ENCODE measurements around the gene SPOP.

The SPOP gene

GRCh38 chr17:49677134-49677932, 564 bp downstream of the SPOP start (continued):
- TF ChIP-seq, protein P1, sequence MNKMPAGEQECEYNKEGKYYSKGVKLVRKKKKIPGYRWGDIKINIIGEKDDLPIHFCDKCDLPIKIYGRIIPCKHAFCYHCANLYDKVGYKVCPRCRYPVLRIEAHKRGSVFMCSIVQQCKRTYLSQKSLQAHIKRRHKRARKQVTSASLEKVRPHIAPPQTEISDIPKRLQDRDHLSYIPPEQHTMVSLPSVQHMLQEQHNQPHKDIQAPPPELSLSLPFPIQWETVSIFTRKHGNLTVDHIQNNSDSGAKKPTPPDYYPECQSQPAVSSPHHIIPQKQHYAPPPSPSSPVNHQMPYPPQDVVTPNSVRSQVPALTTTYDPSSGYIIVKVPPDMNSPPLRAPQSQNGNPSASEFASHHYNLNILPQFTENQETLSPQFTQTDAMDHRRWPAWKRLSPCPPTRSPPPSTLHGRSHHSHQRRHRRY (tag by site-specific recombination; IDR thresholded peaks at IDR 0.05), result 0 out of 2 replicates have a peak, but pooled peaks have one; percentile 45
- no peak for TF ChIP-seq ZNF560 (tag by site-specific recombination; IDR thresholded peaks at IDR 0.05; ENCODE audit: borderline replicate concordance)
- TF ChIP-seq, protein P2, sequence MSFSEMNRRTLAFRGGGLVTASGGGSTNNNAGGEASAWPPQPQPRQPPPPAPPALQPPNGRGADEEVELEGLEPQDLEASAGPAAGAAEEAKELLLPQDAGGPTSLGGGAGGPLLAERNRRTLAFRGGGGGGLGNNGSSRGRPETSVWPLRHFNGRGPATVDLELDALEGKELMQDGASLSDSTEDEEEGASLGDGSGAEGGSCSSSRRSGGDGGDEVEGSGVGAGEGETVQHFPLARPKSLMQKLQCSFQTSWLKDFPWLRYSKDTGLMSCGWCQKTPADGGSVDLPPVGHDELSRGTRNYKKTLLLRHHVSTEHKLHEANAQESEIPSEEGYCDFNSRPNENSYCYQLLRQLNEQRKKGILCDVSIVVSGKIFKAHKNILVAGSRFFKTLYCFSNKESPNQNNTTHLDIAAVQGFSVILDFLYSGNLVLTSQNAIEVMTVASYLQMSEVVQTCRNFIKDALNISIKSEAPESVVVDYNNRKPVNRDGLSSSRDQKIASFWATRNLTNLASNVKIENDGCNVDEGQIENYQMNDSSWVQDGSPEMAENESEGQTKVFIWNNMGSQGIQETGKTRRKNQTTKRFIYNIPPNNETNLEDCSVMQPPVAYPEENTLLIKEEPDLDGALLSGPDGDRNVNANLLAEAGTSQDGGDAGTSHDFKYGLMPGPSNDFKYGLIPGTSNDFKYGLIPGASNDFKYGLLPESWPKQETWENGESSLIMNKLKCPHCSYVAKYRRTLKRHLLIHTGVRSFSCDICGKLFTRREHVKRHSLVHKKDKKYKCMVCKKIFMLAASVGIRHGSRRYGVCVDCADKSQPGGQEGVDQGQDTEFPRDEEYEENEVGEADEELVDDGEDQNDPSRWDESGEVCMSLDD (tag by site-specific recombination; IDR thresholded peaks at IDR 0.05), result peak; percentile 98
- no peak for TF ChIP-seq ZNF26 (tag by site-specific recombination; IDR thresholded peaks at IDR 0.05)
- TF ChIP-seq ZNF521 (tag by site-specific recombination; IDR thresholded peaks at IDR 0.05), result no peak
- 0 out of 2 replicates have a peak, but pooled peaks have one; percentile 47 for TF ChIP-seq ZNF837 (tag by site-specific recombination; IDR thresholded peaks at IDR 0.05)
- TF ChIP-seq ZNF670 (tag by site-specific recombination; IDR thresholded peaks at IDR 0.05; ENCODE audit: low read depth), result no peak
- no peak for TF ChIP-seq ZBTB17 (tag by site-specific recombination; IDR thresholded peaks at IDR 0.05)
- peak; percentile 38; the same call in 1 of the 2 replicates for TF ChIP-seq ZNF423 (tag by site-specific recombination; IDR thresholded peaks at IDR 0.05)
- TF ChIP-seq KLF7 (tag by site-specific recombination; IDR thresholded peaks at IDR 0.05; ENCODE audit: borderline replicate concordance), result no peak
- no peak for TF ChIP-seq ZNF596 (tag by site-specific recombination; IDR thresholded peaks at IDR 0.05)
- TF ChIP-seq SCRT1 (tag by site-specific recombination; IDR thresholded peaks at IDR 0.05; ENCODE audit: borderline replicate concordance), result peak; percentile 91
- no peak for TF ChIP-seq ZNF639 (tag by site-specific recombination; IDR thresholded peaks at IDR 0.05)
- TF ChIP-seq KLF10 (tag by site-specific recombination; IDR thresholded peaks at IDR 0.05), result peak; percentile 29; the same call in 1 of the 2 replicates
- peak; percentile 42; the same call in 1 of the 2 replicates for TF ChIP-seq ZNF335 (tag by site-specific recombination; conservative IDR thresholded peaks at IDR 0.05)
- TF ChIP-seq ZNF707 (tag by site-specific recombination; IDR thresholded peaks at IDR 0.05), result no peak
- 0 out of 2 replicates have a peak, but pooled peaks have one; percentile 19 for TF ChIP-seq YY1 (tag by site-specific recombination; IDR thresholded peaks at IDR 0.05)
- TF ChIP-seq, protein P3, sequence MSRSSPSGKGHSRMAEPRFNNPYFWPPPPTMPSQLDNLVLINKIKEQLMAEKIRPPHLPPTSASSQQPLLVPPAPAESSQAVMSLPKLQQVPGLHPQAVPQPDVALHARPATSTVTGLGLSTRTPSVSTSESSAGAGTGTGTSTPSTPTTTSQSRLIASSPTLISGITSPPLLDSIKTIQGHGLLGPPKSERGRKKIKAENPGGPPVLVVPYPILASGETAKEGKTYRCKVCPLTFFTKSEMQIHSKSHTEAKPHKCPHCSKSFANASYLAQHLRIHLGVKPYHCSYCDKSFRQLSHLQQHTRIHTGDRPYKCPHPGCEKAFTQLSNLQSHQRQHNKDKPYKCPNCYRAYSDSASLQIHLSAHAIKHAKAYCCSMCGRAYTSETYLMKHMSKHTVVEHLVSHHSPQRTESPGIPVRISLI (tag by site-specific recombination; IDR thresholded peaks at IDR 0.05), result no peak
- 0 out of 2 replicates have a peak, but pooled peaks have one; percentile 44 for TF ChIP-seq ZNF169 (tag by site-specific recombination; IDR thresholded peaks at IDR 0.05)
- TF ChIP-seq ZBTB1 (tag by site-specific recombination; IDR thresholded peaks at IDR 0.05), result 0 out of 2 replicates have a peak, but pooled peaks have one; percentile 84
- TF ChIP-seq ZNF561 (tag by site-specific recombination; IDR thresholded peaks at IDR 0.05; ENCODE audit: borderline replicate concordance), result 0 out of 2 replicates have a peak, but pooled peaks have one; percentile 12
- TF ChIP-seq GLIS2 (tag by site-specific recombination; IDR thresholded peaks at IDR 0.05), result peak; percentile 99
- TF ChIP-seq, protein P4, sequence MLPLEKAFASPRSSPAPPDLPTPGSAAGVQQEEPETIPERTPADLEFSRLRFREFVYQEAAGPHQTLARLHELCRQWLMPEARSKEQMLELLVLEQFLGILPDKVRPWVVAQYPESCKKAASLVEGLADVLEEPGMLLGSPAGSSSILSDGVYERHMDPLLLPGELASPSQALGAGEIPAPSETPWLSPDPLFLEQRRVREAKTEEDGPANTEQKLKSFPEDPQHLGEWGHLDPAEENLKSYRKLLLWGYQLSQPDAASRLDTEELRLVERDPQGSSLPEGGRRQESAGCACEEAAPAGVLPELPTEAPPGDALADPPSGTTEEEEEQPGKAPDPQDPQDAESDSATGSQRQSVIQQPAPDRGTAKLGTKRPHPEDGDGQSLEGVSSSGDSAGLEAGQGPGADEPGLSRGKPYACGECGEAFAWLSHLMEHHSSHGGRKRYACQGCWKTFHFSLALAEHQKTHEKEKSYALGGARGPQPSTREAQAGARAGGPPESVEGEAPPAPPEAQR (tag by site-specific recombination; IDR thresholded peaks at IDR 0.05), result no peak
- TF ChIP-seq, protein P5, sequence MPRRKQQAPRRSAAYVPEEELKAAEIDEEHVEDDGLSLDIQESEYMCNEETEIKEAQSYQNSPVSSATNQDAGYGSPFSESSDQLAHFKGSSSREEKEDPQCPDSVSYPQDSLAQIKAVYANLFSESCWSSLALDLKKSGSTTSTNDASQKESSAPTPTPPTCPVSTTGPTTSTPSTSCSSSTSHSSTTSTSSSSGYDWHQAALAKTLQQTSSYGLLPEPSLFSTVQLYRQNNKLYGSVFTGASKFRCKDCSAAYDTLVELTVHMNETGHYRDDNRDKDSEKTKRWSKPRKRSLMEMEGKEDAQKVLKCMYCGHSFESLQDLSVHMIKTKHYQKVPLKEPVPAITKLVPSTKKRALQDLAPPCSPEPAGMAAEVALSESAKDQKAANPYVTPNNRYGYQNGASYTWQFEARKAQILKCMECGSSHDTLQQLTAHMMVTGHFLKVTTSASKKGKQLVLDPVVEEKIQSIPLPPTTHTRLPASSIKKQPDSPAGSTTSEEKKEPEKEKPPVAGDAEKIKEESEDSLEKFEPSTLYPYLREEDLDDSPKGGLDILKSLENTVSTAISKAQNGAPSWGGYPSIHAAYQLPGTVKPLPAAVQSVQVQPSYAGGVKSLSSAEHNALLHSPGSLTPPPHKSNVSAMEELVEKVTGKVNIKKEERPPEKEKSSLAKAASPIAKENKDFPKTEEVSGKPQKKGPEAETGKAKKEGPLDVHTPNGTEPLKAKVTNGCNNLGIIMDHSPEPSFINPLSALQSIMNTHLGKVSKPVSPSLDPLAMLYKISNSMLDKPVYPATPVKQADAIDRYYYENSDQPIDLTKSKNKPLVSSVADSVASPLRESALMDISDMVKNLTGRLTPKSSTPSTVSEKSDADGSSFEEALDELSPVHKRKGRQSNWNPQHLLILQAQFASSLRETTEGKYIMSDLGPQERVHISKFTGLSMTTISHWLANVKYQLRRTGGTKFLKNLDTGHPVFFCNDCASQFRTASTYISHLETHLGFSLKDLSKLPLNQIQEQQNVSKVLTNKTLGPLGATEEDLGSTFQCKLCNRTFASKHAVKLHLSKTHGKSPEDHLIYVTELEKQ (tag by site-specific recombination; IDR thresholded peaks at IDR 0.05; ENCODE audit: borderline replicate concordance), result 0 out of 2 replicates have a peak, but pooled peaks have one; percentile 20
